Tracheal epithelial cell (primary cell): Measurements from ENCODE around the gene APP. TPM values are rescaled to one million over a fixed set of nuclear protein-coding genes. Genes with fewer than 3 reads are reported as not detected.

Experiments used
- total RNA-seq: library from RNA; depleted of rRNA; stranded (reverse); fragments of >200 nt; gene quantifications from 2 replicates; pipeline ENCODE4 v1.2.1, GENCODE V29; 2014

The APP gene
- total RNA-seq = 518 and 975 TPM in 2 replicates

GRCh38 chr21:26170471-26171257, at the start of gene APP:
TSS of gene APP (minus strand) at chr21:26170770. CDS start at chr21:26170620, 150 bp downstream.

